AG04449 (cell line): ENCODE data around the gene SNTG2.
A peak's percentile ranks its signal among the peaks of the same experiment; 100 is the strongest.

Experiments
- CTCF ChIA-PET: fragments of 350-600 bp; formaldehyde crosslinking; extraction: SDS; loops from one replicate; lab custom pipeline; 2021; ENCODE audit warnings: antibody characterized with exemption; lab: Yijun Ruan, JAX
- POLR2A ChIA-PET: fragments of 400-600, 350-600 bp; formaldehyde crosslinking; extraction: SDS; loops from one replicate; lab custom pipeline; 2020; ENCODE audit warnings: antibody characterized with exemption, inconsistent platforms; lab: Yijun Ruan, JAX
- DNase-seq: peaks from one replicate; pipeline ENCODE4 v3.0.0-alpha.2; 2010; ENCODE audit warnings: low read depth, low spot score
- H3K4me3 ChIP-seq: 2 replicates; pipeline ENCODE4 v1.5.1; 2011; ENCODE audit warnings: low read depth, mild to moderate bottlenecking, control low read depth, low read length
- TF ChIP-seq, protein P1 (sequence below): IDR thresholded peaks from one replicate; pipeline ENCODE4 v1.5.1; 2011; ENCODE audit warnings: mild to moderate bottlenecking, moderate library complexity, low read length, control low read depth, inconsistent platforms; ENCODE audit not compliant: insufficient read depth; ENCODE audit errors: missing control alignments

Gene SNTG2

DNA sequence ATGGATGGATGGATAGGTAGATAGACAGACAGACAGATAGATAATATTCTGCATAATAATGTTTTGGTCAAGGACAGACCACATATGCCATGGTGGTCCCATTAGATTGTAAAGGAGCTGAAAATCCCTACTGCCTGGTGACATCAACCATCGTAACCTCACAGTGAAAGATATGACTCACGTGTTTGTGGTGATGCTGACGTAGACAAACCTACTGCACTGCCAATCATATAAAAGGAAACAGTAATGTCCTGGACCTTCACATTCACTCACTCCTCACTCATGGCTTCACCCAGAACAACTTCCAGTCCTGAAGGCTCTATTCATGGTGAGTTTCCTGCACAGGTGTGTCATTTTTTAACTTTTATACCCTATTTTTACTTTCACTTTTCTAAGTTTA is 259.7 kb downstream of the SNTG2 start:
- DNase-seq: no peak
- H3K4me3 ChIP-seq: no peak overlapping the region
- CTCF ChIA-PET: no interaction called here
- TF ChIP-seq, protein P1, sequence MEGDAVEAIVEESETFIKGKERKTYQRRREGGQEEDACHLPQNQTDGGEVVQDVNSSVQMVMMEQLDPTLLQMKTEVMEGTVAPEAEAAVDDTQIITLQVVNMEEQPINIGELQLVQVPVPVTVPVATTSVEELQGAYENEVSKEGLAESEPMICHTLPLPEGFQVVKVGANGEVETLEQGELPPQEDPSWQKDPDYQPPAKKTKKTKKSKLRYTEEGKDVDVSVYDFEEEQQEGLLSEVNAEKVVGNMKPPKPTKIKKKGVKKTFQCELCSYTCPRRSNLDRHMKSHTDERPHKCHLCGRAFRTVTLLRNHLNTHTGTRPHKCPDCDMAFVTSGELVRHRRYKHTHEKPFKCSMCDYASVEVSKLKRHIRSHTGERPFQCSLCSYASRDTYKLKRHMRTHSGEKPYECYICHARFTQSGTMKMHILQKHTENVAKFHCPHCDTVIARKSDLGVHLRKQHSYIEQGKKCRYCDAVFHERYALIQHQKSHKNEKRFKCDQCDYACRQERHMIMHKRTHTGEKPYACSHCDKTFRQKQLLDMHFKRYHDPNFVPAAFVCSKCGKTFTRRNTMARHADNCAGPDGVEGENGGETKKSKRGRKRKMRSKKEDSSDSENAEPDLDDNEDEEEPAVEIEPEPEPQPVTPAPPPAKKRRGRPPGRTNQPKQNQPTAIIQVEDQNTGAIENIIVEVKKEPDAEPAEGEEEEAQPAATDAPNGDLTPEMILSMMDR: no peak
- POLR2A ChIA-PET: no interaction called here

DNA sequence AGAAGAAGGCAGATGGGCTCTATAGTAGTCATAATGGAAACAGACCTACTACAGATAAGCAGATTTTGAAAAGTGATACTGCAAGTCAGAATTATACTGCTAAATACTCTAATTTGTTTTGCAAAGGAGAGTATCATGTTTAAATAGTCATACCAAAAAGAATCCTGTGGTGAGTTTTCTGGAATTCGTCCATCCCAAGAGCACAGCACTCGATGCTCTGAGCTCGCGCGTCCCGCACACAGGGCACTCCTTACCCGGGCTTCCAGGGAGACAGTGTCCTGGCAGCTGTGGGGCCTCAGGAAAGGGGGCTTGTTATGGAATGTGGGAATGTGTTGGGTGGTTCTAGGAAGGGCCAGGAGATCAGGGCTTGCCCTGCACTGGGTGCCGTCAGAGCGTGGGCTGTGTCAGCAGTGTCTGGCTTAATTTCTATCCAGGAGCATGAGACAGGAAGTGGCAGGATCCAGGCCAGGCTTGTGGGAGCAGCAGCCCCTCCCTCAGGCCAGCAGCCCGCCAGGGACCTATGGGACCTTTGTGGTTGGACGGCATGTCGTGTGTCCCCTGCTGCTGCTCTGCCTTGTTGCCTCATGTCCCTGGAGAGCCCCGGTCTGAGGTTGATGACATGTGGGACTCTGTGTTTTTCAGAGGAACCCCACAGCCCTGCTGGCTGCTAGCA is 269.4 kb downstream of the SNTG2 start:
- CTCF ChIA-PET: no interaction called here
- POLR2A ChIA-PET: no interaction called here
- TF ChIP-seq, protein P1: no peak
- H3K4me3 ChIP-seq: no peak overlapping the region
- DNase-seq: peak; percentile 28

DNA sequence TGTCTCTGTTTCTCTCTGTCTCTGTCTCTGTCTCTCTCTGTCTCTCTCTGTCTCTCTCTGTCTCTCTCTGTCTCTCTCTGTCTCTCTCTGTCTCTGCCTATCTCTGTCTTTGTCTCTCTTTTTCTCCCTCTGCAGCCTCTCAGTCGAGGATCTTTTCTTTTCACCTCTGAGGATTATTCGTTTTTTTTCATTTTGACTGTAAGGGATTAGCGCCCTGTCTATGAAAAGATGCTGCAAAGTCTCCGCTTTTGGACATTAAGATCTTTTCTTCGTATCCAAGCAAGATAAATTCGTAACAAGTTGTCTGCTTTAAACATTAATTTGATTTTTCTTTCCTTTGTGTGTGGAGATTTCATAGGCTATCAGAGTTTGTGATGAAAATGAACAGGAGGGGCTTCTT is 271.4 kb downstream of the SNTG2 start:
- POLR2A ChIA-PET: no interaction called here
- CTCF ChIA-PET: no interaction called here
- no peak for DNase-seq

DNA sequence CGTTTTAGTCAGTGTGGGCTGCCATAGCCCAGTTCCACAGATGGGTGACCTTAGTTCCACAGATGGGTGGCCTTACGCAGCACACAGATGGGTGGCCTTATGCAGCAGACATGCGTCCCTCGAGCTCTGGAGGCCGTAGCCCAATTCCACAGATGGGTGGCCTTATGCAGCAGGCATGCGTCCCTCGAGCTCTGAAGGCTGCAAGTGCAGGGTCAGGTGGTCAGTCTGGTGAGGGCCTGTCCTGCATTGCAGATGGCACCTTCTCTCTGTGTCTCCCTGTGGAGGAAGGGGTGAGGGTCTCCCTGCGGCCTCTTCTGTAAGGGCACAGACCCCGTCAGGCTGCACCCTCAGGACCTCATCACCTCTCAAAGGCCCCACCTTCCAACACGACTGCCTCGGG is 273.1 kb downstream of the SNTG2 start:
- TF ChIP-seq, protein P1: no peak
- ChIA-PET CTCF (no interaction called here), POLR2A (no interaction called here)
- no peak overlapping the region for H3K4me3 ChIP-seq
- DNase-seq: no peak

More for the DNA sequence above, 271.4 kb downstream of the SNTG2 start:
- H3K4me3 ChIP-seq: no peak overlapping the region
- TF ChIP-seq, protein P1: no peak

DNA sequence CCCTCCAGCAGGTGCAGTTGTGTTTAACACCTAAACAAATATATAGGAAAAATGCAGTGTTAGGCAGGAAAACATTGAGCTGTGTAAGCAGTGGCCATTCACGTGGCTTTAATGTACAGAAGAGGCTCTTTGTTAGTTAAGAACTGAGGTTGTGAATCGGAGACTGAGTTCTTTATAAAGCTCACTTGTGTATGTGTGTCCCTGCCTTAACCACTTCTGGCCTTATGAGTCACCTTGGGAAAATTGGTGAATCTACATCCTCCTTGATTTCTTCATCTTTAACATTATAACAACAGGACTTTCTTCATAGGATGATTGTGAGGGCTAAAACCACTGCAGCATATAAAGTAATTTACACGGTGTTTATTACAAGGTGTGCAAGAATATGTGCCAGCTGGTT is 274.3 kb downstream of the SNTG2 start:
- POLR2A ChIA-PET: no interaction called here
- CTCF ChIA-PET: no interaction called here
- H3K4me3 ChIP-seq: no peak overlapping the region
- TF ChIP-seq, protein P1: no peak
- no peak for DNase-seq

DNA sequence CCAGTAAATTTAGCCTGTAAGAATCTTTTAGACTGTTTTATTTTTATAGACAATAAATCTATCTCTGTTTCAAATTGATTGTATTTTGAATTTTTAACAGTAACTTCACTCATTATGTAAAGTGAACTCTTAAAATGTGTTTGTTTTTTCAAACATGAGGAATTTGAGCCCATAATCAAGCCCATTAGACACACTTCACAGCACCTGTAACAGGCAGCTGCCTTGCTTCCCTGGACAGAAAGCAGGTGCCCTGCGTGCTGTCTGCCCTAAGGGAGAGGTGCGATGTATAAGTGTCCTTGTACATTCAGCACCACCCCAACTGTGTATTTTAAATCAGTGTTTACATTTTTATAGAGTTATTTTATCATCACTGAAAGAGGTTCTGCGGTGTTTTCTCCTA is 276.1 kb downstream of the SNTG2 start:
- no peak overlapping the region for H3K4me3 ChIP-seq
- ChIA-PET CTCF (no interaction called here), POLR2A (no interaction called here)
- TF ChIP-seq, protein P1: no peak
- DNase-seq: no peak
